Measurements from ENCODE around the gene IDH3G.

Gene IDH3G

DNA sequence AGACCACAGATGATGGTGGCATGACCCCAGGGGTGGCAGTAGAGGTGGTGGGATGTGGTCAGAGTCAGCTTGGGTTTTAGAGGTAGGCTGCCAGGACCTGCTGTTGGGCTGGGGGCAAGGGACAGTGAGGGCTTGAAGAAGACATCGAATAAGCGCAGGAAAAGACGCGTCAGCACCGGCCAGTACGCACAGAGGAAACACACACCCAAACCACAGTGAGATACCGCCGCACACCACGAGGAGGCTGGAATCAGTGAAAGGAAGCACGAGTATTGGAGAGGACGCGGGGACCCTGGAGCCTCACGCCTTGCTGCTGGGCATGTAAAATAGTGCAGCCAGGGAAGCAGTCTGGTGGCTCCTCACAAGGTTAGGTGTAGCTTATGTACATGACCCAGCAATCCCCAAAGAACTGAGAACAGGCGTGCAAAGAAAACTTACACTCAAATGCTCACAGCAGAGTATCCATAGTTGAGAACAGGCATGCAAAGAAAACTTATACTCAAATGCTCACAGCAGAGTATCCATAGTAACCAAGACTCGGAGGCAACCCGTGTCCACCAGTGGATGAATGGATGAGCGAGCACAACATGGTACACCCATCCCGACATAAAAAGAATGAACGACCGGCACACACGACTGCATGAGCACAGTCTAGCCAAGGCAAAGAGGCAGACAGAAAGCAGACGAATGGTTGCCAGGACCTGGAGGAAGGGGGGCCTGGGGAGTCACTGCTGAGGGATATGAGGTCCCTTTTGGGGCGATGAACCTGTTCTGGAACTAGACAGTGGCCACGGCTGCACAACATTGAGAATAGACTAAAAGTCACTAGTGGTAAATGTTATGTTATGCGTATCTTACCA lies 22.9 kb upstream of the IDH3G start:
- peak; percentile 15 for DNase-seq (ENCODE audit: low read depth)

GRCh38 chrX:153814591-153815315 lies 20.6 kb upstream of the IDH3G start:
- no peak for DNase-seq (ENCODE audit: low read depth)

- no peak for DNase-seq (ENCODE audit: low read depth)
Measured at GRCh38 chrX:153813161-153813560, 19.0 kb upstream of the IDH3G start.

DNA sequence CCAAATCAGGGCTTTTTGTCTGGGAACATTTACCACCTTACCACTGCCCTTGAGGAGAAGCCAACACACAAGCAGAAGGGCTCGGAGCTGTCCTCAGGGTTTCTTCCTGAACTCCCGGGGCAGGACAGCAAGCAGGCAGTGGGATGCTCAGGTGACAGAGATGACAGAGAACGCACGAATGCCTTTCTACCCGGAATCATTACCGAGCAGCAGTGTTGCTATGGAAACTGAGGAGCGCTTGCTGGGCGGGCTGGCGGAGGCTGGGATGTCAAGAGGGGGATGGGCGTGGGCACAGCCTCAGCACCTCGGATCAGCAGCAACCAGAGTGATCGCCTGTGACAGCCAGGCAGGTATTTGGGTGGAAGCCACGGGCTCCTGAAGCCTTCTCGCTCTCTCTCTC lies 18.0 kb upstream of the IDH3G start:
- DNase-seq (ENCODE audit: low read depth): no peak

GRCh38 chrX:153807976-153808375 lies 13.8 kb upstream of the IDH3G start:
- no peak for DNase-seq (ENCODE audit: low read depth)

DNA sequence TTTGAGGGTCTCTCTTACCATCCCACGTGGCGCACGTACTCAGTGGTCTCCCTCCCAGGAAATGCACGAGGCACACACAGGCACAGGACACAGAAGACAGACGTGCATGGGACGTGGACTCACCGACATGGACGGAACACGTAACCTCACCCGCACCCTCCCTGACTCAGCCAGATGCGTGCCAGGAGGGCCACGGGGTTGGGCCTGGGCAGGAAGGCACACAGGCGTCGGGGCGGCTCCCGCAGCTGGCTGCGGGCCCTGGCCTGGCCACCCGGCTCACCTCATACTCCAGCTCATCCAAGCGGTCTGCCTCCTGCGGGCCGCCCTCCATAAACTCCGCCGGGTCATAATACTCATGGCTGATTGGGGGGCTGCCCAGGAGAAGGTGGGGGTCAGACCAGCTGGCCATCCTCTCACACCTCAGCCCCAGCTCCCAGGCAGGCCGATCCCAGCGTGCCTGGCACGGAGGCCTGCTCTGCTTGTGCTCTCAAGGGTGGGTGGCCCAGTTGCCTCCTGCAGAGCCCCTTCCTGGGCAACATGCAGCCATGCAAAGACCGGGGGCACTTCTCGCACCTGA lies 12.9 kb upstream of the IDH3G start:
- no peak for DNase-seq (ENCODE audit: low read depth)

GRCh38 chrX:153805436-153805835 lies 11.3 kb upstream of the IDH3G start:
- DNase-seq (ENCODE audit: low read depth): no peak

GRCh38 chrX:153804621-153805020 lies 10.4 kb upstream of the IDH3G start:
- no peak for DNase-seq (ENCODE audit: low read depth)

DNA sequence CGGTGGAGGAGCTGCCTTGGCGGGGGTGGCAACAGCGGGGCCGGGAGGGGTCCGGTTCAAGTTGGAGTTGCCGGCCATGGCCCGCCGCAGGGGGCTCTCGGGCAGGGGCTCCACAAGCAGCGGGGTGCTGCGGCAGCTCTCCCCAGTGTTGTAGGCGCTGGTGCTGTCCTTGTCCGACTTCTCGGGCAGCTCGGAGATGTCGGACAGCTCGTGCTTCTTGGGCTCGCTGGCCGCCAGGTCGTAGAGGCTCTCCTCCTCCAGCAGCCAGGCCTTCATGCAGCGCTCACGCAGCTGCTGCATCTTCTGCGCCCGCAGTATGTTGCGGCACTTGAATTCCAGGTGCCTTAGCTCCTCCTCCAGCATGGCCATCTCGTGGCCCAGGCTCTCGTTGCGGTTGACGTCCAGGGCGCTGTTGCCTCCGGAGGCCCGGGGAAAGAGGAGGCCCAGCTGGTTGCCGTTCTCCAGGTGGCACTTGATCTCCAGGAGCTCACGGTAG lies 10.0 kb upstream of the IDH3G start:
- no peak for DNase-seq (ENCODE audit: low read depth)

DNA sequence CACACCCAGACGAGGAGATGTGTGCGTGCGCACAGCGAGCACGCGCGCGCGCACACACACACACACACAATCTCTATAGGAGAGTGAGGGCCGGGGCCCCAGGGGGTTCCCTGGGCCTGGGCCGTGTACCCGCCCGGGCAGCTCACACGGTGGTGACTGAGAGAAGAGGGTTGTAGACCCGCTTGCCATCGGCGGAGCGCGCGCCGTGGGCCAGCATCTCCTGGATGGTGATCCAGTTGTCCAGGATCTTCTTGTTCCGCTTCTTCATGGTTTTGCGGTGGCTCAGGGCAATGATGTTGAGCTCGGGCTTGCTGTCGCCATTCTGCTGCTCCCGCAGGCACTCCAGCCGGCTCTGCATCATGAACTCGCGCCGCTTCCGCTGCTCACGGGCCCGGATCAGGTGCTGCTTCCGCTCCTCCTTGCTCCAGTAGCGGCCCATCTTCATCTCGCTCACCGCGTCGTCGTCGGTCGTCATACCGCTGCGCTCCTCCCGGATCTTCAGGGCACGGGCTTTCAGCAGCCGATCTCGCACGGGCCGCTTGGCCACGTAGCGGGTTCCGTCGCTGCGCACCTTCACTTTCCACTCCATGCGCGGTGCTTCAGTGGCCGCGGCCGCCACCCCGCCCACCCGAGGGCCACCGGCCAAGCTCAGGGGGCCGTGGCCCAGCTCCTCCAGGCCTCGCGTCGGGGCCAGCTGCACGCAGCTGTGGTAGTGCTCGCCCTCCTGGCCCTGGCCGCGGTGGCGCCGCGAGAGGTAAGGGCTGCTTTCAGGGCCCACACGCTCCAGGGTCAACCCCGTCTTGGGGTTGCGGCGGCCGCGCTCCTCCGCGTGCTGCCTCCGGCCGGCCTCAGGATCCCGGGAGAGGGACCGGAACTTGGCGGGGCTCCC lies 9.3 kb upstream of the IDH3G start:
- no peak for DNase-seq (ENCODE audit: low read depth)

DNA sequence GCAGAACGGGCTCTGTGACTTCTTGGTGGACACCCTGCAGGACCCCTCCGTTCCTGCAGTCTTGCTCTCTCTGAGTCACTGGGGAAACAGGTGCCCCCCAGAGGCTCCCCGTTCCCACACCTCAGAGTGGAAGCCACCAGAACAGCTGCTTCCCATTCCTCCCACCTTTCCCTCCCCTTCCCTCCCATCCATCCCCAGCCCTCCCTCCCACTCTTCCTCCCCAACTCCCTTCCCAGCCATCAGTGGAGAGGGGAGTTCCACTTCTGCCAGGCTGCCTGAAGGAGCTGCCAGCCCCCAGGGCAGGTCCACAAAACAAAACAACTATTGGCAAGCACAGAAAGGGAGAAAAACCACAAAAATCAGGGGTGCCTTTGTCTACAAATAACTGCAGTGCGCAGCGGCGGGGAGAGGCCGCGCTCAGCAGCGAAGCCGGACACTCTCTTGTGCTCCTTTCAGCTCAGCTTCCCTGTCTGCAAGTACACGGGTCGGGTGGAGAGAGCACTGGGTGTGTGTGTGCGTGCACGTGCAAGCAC lies 8.4 kb upstream of the IDH3G start:
- DNase-seq (ENCODE audit: low read depth): no peak

GRCh38 chrX:153801669-153802068 lies 7.5 kb upstream of the IDH3G start:
- no peak for DNase-seq (ENCODE audit: low read depth)

DNA sequence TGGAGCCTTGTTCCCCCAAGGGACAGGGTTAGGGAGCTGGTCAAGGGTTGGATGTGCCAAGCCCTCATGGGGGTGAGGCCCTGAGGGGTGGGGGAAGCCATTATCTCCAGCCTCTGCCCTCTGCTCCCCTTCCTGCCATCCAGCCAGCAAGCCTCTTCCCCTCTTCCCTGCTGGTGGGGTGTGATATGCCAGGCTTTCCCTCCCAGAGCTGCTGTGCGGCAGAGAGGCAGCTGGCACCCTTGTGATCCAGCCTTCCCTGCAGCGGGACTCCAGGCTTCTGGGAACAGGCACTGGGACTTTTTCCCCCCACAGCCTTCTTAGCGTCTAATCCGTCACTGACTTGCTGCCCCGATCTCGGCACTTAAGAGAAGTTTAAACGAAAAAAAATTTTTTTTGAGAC lies 6.6 kb upstream of the IDH3G start:
- DNase-seq (ENCODE audit: low read depth): no peak

DNA sequence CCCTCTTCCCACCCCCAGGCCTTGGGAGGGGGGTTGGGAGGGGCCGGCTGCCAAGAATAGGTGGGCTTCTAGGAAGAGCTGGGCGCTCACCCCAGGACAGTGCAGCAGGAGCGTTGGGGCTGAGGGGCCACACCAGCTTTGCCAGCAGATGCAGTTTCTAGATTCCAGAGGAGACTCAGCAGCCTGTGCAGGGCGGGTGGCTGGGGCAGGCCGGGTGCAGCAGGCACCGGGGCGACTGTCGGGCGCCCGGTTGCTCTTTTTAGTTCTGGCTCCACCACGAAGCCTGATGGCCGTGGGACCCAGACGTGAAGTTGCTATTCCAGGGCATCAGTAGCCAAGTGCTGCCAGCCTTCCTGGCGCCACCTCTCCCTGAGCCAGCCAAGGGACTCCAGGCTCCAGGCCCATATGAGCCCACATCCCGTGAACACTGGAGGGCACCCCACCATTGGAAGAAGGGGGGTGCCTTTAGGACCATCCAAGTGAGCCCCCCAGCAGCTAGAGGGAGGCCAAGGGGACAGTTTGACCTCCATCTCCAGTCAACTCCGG lies 6.1 kb upstream of the IDH3G start:
- no peak for DNase-seq (ENCODE audit: low read depth)

DNA sequence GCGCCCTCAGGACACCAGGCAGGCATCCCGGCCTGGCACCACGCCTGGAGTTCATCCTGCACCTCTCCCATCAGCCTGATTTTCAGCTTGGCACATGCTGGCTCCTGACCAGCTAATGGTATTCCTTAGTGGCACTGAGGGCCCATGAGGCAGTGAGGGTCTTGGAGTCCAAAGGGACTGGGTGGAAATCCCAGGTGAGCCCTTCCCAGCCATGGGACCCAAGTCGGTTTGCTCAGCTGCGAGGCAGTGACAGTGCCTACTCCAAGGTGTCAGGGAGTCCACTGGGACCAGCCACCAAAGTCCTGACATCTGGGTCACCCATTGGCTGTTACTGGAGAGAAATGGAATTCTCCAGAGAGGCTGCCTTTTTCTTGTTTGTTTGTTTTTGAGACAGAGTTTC lies 5.2 kb upstream of the IDH3G start:
- no peak for DNase-seq (ENCODE audit: low read depth)

GRCh38 chrX:153797415-153798015 lies 3.3 kb upstream of the IDH3G start:
- no peak for DNase-seq (ENCODE audit: low read depth)

DNA sequence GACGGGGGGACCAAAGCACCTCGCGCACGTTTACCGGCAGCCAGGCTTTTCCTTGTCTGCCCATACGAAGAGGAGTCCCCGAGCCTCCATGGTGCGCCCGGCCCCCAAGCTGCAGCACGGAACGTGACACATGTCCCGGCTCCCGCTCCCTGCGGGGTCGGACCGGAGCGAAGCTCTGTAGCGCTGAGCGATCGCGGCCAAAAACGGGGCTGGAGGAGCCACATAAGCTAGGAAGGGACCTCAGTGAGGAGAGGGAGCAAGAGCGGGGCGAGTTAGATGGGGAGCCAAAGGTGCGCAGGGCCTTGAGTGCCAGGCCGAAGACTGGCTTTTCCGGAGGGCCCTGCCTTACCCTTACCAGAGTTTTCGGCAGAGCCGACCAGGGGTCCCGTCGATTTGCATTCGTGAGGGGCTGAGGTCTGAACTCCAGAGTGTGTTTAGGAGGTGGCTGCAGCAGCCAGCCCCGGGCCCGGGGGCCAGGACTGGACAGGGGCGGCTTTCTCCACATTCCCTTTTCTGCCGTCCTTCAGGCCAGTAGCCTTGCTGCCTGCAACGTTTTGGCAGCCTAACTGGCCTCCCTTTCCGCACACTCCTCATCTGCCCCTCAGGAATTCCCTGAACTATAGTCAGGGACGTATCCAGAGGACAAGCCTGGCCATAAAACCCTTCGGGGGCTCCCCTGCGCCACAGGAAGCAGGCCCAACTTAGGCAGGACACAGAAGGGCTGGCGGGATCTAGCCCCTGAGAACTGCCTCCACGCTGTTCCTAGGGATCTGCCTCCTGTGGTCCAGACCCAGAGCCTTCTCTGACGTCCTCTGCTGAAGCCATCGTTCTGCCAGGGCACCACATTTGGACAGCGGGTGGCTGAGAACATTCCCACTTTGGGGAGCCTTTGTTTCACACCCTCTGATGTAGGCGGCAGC lies 982 bp upstream of the IDH3G start:
- DNase-seq (ENCODE audit: low read depth): no peak

DNA sequence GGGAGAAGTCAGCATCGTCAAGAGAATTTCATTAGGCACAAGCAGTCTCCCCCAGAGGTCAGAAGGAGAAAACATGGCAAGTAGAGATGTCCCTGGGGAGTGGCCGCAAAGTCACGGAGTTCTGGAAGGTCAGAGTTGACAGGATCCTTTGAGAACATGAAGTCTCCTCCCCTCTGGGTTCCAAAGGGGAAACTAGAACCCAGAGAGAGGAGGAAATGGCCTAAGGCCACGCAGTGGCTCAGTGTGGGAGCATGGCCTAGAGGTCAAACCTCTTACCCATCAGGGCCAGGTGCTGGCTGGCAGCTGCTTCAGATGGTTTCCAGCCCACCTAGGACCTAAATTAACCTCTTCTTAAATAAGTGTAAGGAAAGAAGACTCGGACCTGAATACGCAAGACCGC lies 884 bp downstream of the IDH3G start:
- DNase-seq (ENCODE audit: low read depth): no peak

- DNase-seq (ENCODE audit: low read depth): no peak
Measured at GRCh38 chrX:153792368-153792767, 1.8 kb downstream of the IDH3G start.
